MCF 10A (cell line): Measurements from ENCODE around the gene CPZ. TPM values are rescaled to one million over a fixed set of nuclear protein-coding genes. Genes with fewer than 3 reads are reported as not detected.

ENCODE experiments used
- BruUV-seq: library from RNA; stranded (reverse); fragments of 400-500 nt; replicated peaks from 2 replicates; lab custom pipeline; 2021; lab: Mats Ljungman, UMichigan
- CTCF ChIA-PET: fragments of 300-600 bp; sonication (Branson Sonifier 250); formaldehyde crosslinking; extraction: SDS; loops from one replicate; lab custom pipeline; 2021; ENCODE audit warnings: antibody characterized with exemption, inconsistent platforms; lab: Yijun Ruan, JAX
- POLR2A ChIA-PET: fragments of 300-600, 350-650 bp; sonication (Branson Sonifier 250); formaldehyde crosslinking; extraction: SDS; loops from one replicate; lab custom pipeline; 2020; ENCODE audit warnings: antibody characterized with exemption, inconsistent platforms; lab: Yijun Ruan, JAX
- DNase-seq: peaks from one replicate; pipeline ENCODE4 v3.0.0-alpha.2; 2018; ENCODE audit not compliant: unreplicated experiment
- H3K27ac Mint-ChIP-seq: one replicate; pipeline ENCODE4 v1.8.0; 2022; ENCODE audit warnings: mild to moderate bottlenecking, low read depth, mixed read lengths; ENCODE audit not compliant: unreplicated experiment
- H3K27me3 Mint-ChIP-seq: one replicate; pipeline ENCODE4 v1.8.0; 2022; ENCODE audit warnings: mixed read lengths; ENCODE audit not compliant: insufficient read depth, unreplicated experiment
- H3K36me3 Mint-ChIP-seq: one replicate; pipeline ENCODE4 v1.8.0; 2022; ENCODE audit warnings: mild to moderate bottlenecking, moderate library complexity, mixed read lengths; ENCODE audit not compliant: insufficient read depth, unreplicated experiment
- H3K4me1 Mint-ChIP-seq: one replicate; pipeline ENCODE4 v1.8.0; 2022; ENCODE audit warnings: mixed read lengths; ENCODE audit not compliant: insufficient read depth, unreplicated experiment
- H3K4me3 Mint-ChIP-seq: one replicate; pipeline ENCODE4 v1.8.0; 2022; ENCODE audit warnings: mild to moderate bottlenecking, moderate library complexity, mixed read lengths; ENCODE audit not compliant: unreplicated experiment
- H3K9me3 Mint-ChIP-seq: one replicate; pipeline ENCODE4 v1.8.0; 2022; ENCODE audit warnings: mixed read lengths; ENCODE audit not compliant: unreplicated experiment
- intact Hi-C: fragments of 100-400 bp; cut with micrococcal nuclease; formaldehyde crosslinking; loops from 2 replicates; pipeline ENCODE4 v1.14.1; 2022
- total RNA-seq: library from RNA; stranded (reverse); gene quantifications from 2 replicates; pipeline ENCODE4 v1.2.3, GENCODE V29; 2022
- TF ChIP-seq, protein P1 (sequence below): fragments of 200-600 bp; IDR thresholded peaks from one replicate; pipeline ENCODE4 v1.8.0; 2022; ENCODE audit warnings: antibody characterized with exemption, mild to moderate bottlenecking; ENCODE audit not compliant: unreplicated experiment

CPZ gene
- total RNA-seq, 1 experiment from 2014 or later: not detected

- Mint-ChIP-seq H3K36me3 (no peaks in the 10 kb centered on the region), H3K27me3 (peaks cover 55% of the 10 kb centered on the region), H3K27ac (no peak overlapping the region), H3K4me1 (no peaks in the 10 kb centered on the region), H3K4me3 (no peak overlapping the region), H3K9me3 (no peaks in the 10 kb centered on the region)
- CTCF ChIA-PET: interaction anchor here (1.1 kb wide), 1 partner anchor 11 kb away, joined by 3 read pairs; no protein-coding TSS in a partner anchor
- no peak for DNase-seq
- BruUV-seq: no TSS peak
- intact Hi-C loops: loop anchor here (2.0 kb wide), 1 partner anchor 115 kb away; no protein-coding TSS in a partner anchor
- TF ChIP-seq, protein P1, sequence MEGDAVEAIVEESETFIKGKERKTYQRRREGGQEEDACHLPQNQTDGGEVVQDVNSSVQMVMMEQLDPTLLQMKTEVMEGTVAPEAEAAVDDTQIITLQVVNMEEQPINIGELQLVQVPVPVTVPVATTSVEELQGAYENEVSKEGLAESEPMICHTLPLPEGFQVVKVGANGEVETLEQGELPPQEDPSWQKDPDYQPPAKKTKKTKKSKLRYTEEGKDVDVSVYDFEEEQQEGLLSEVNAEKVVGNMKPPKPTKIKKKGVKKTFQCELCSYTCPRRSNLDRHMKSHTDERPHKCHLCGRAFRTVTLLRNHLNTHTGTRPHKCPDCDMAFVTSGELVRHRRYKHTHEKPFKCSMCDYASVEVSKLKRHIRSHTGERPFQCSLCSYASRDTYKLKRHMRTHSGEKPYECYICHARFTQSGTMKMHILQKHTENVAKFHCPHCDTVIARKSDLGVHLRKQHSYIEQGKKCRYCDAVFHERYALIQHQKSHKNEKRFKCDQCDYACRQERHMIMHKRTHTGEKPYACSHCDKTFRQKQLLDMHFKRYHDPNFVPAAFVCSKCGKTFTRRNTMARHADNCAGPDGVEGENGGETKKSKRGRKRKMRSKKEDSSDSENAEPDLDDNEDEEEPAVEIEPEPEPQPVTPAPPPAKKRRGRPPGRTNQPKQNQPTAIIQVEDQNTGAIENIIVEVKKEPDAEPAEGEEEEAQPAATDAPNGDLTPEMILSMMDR: no peak
- POLR2A ChIA-PET: no interaction called here
Observed at GRCh38 chr4:8583655-8584025, 8.9 kb upstream of the CPZ start.

DNA sequence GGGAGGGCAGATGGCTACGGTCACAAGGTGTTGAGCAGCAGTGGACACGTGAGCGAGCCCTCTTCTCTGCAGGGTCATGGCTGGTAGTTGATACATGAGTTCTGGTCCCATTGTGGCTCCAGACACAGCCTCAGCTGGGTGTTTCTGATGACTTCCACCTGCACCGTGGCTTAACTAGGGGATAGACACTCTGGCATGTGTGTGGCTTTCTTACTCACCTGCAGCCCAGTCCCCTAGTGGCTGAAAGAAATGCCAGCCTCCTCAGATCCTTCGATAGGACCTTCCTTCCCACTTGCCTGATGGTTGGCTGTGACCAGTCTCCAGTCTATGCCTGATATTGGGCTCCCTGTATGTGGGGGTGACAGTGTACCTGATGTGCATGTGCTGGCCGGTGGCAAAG lies 7.4 kb upstream of the CPZ start:
- ChIA-PET CTCF (interaction anchor here (0.6 kb wide), 2 partner anchors 13 to 38 kb away, joined by 3 read pairs; no protein-coding TSS in a partner anchor), POLR2A (no interaction called here)
- no TSS peak for BruUV-seq
- peak; percentile 18 for DNase-seq
- Mint-ChIP-seq H3K4me3 (no peak overlapping the region), H3K27me3 (peaks cover 42% of the 10 kb centered on the region), H3K27ac (no peak overlapping the region), H3K36me3 (no peaks in the 10 kb centered on the region), H3K4me1 (no peaks in the 10 kb centered on the region), H3K9me3 (no peaks in the 10 kb centered on the region)
- intact Hi-C loops: loop anchor here (2.0 to 5.0 kb wide), 2 partner anchors 48 to 116 kb away; no protein-coding TSS in a partner anchor
- TF ChIP-seq, protein P1: no peak

DNA sequence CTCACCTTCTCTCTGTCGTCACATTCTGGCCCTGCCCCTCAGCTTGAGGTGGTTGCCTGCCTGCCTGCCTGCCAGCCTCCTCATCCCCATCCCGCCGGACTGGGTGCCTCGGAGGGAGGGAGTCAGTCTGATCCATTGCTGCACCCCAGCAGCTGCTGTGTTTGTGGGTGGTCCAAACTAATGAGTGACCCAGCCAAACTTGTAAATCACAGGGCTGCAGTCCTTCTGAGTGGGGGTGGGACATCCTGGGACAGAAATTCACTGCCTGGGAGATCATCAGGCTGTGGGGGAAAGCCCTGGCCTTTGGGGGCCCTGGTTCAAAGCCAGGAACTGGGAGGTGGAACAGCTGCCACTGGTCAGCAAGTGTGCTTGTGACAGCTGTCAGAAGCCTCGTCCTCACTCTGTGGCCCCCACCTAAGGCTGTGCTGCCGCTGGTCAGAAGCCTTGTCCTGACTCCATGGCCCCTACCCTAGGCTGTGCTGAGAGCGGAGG lies 6.8 kb upstream of the CPZ start:
- intact Hi-C loops: loop anchor here (2.0 to 5.0 kb wide), 2 partner anchors 48 to 117 kb away; no protein-coding TSS in a partner anchor
- Mint-ChIP-seq H3K27ac (no peak overlapping the region), H3K9me3 (no peaks in the 10 kb centered on the region), H3K4me3 (no peak overlapping the region), H3K36me3 (no peaks in the 10 kb centered on the region), H3K27me3 (peaks cover 44% of the 10 kb centered on the region), H3K4me1 (no peaks in the 10 kb centered on the region)
- no peak for DNase-seq
- TF ChIP-seq, protein P1: no peak
- ChIA-PET CTCF (interaction anchor here (0.6 to 1.4 kb wide), 3 partner anchors 18 to 81 kb away, joined by 3 to 4 read pairs (median 3); no protein-coding TSS in a partner anchor), POLR2A (no interaction called here)
- no TSS peak for BruUV-seq

GRCh38 chr4:8586246-8586645 lies 6.3 kb upstream of the CPZ start:
- no TSS peak for BruUV-seq
- TF ChIP-seq, protein P1: no peak
- Mint-ChIP-seq H3K27ac (no peak overlapping the region), H3K4me3 (no peak overlapping the region), H3K4me1 (no peaks in the 10 kb centered on the region), H3K27me3 (peaks cover 49% of the 10 kb centered on the region), H3K36me3 (no peaks in the 10 kb centered on the region), H3K9me3 (no peaks in the 10 kb centered on the region)
- no peak for DNase-seq
- POLR2A ChIA-PET: no interaction called here
- CTCF ChIA-PET: interaction anchor here (1.3 to 1.4 kb wide), 2 partner anchors 18 to 82 kb away, joined by 3 to 4 read pairs; no protein-coding TSS in a partner anchor
- intact Hi-C loops: loop anchor here (5.0 kb wide), 1 partner anchor 49 kb away; no protein-coding TSS in a partner anchor
